Measurements from ENCODE around the gene DNAH10. TPM values are rescaled to one million over a fixed set of nuclear protein-coding genes. Genes with fewer than 3 reads are reported as not detected.

Gene DNAH10
- total RNA-seq, 1 experiment from 2014 or later, result not detected

- POLR2A ChIA-PET (ENCODE audit: unreplicated experiment), result no interaction called here
- Histone ChIP-seq H3K9me3 (ENCODE audit: insufficient read depth, low read depth) (no peaks in the 10 kb centered on the region), H3F3A (ENCODE audit: insufficient read depth, low read depth) (no peaks in the 10 kb centered on the region), H2AFZ (no peak overlapping the region), H3K4me1 (replicated peaks; ENCODE audit: insufficient read depth) (no peaks in the 10 kb centered on the region), H3K4me3 (no peak overlapping the region), H3K27ac (no peak overlapping the region), H4K20me1 (ENCODE audit: insufficient read depth) (no peaks in the 10 kb centered on the region), H3K27me3 (ENCODE audit: insufficient read depth, low read depth) (peaks cover 95% of the 10 kb centered on the region), H3K79me2 (ENCODE audit: low read depth) (no peaks in the 10 kb centered on the region), H3K9me2 (ENCODE audit: insufficient read depth) (no peaks in the 10 kb centered on the region), H3K4me2 (no peak overlapping the region), H3K36me3 (ENCODE audit: low read depth) (no peaks in the 10 kb centered on the region)
- CTCF ChIA-PET, result interaction anchor here (0.5 kb wide), 1 partner anchor 1441 kb away, joined by 3 read pairs; no protein-coding TSS in a partner anchor
- intact Hi-C loops (cut with micrococcal nuclease; ENCODE audit: unreplicated experiment), result no loop called here
- TF ChIP-seq CTCF (conservative IDR thresholded peaks at IDR 0.05), result no peak
- TF ChIP-seq EZH2 (IDR thresholded peaks at IDR 0.05; ENCODE audit: low read depth), result no peak
- BruUV-seq (replicated peaks), result no TSS peak
- no peak for DNase-seq
These were observed 128.4 kb downstream of the DNAH10 start for GRCh38 chr12:123890536-123890902.

- Histone ChIP-seq H3K9me2 (ENCODE audit: insufficient read depth) (no peaks in the 10 kb centered on the region), H3F3A (ENCODE audit: insufficient read depth, low read depth) (no peaks in the 10 kb centered on the region), H3K9me3 (ENCODE audit: insufficient read depth, low read depth) (no peaks in the 10 kb centered on the region), H2AFZ (no peak overlapping the region), H3K4me2 (no peak overlapping the region), H3K27ac (no peak overlapping the region), H3K4me3 (no peak overlapping the region), H4K20me1 (ENCODE audit: insufficient read depth) (no peaks in the 10 kb centered on the region), H3K4me1 (replicated peaks; ENCODE audit: insufficient read depth) (no peaks in the 10 kb centered on the region), H3K36me3 (ENCODE audit: low read depth) (no peaks in the 10 kb centered on the region), H3K79me2 (ENCODE audit: low read depth) (no peaks in the 10 kb centered on the region), H3K27me3 (ENCODE audit: insufficient read depth, low read depth) (peaks cover 94% of the 10 kb centered on the region)
- no peak for DNase-seq
- intact Hi-C loops (cut with micrococcal nuclease; ENCODE audit: unreplicated experiment), result no loop called here
- POLR2A ChIA-PET (ENCODE audit: unreplicated experiment), result no interaction called here
- CTCF ChIA-PET, result no interaction called here
- BruUV-seq (replicated peaks), result no TSS peak
- TF ChIP-seq EZH2 (IDR thresholded peaks at IDR 0.05; ENCODE audit: low read depth) (no peak), CTCF (conservative IDR thresholded peaks at IDR 0.05) (no peak)
These were observed 128.9 kb downstream of the DNAH10 start for GRCh38 chr12:123891011-123891410.

- intact Hi-C loops (cut with micrococcal nuclease; ENCODE audit: unreplicated experiment), result no loop called here
- Histone ChIP-seq H3K4me1 (replicated peaks; ENCODE audit: insufficient read depth) (no peaks in the 10 kb centered on the region), H3K9me2 (ENCODE audit: insufficient read depth) (no peaks in the 10 kb centered on the region), H4K20me1 (ENCODE audit: insufficient read depth) (no peaks in the 10 kb centered on the region), H3K36me3 (ENCODE audit: low read depth) (no peaks in the 10 kb centered on the region), H3K79me2 (ENCODE audit: low read depth) (no peaks in the 10 kb centered on the region), H3K27me3 (ENCODE audit: insufficient read depth, low read depth) (peaks cover 94% of the 10 kb centered on the region), H3K27ac (no peak overlapping the region), H2AFZ (no peak overlapping the region), H3K9me3 (ENCODE audit: insufficient read depth, low read depth) (no peaks in the 10 kb centered on the region), H3K4me3 (no peak overlapping the region), H3F3A (ENCODE audit: insufficient read depth, low read depth) (no peaks in the 10 kb centered on the region), H3K4me2 (no peak overlapping the region)
- POLR2A ChIA-PET (ENCODE audit: unreplicated experiment), result no interaction called here
- no TSS peak for BruUV-seq (replicated peaks)
- DNase-seq, result no peak
- TF ChIP-seq CTCF (conservative IDR thresholded peaks at IDR 0.05) (no peak), EZH2 (IDR thresholded peaks at IDR 0.05; ENCODE audit: low read depth) (no peak)
- CTCF ChIA-PET, result no interaction called here
These were observed 129.5 kb downstream of the DNAH10 start for GRCh38 chr12:123891516-123892179.
